ENCODE results near the gene NUDT16L1.

DNA sequence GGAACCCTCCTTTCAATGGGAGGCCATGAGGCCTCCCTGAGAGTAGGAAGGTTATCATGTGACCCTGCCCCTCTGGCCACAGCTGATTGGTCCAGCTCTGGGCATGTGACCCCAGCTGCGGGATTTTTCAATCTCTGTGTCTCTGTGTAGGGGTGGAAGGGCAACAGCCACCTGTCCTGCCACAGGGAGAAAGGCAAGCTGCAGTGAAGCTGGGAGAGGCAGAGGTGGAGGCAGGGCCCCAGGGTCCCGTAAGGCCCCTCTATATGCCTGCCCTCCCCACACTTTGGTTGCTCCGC is 51.9 kb downstream of the NUDT16L1 start:
- TF ChIP-seq GABPA (tag; conservative IDR thresholded peaks at IDR 0.05; ENCODE audit: low read depth), result no peak
- TF ChIP-seq RBFOX2 (IDR thresholded peaks at IDR 0.05; ENCODE audit: low read depth, low read length), result no peak
- no peak for TF ChIP-seq EP300 (IDR thresholded peaks at IDR 0.05; ENCODE audit: low read length)
- TF ChIP-seq, protein P1, sequence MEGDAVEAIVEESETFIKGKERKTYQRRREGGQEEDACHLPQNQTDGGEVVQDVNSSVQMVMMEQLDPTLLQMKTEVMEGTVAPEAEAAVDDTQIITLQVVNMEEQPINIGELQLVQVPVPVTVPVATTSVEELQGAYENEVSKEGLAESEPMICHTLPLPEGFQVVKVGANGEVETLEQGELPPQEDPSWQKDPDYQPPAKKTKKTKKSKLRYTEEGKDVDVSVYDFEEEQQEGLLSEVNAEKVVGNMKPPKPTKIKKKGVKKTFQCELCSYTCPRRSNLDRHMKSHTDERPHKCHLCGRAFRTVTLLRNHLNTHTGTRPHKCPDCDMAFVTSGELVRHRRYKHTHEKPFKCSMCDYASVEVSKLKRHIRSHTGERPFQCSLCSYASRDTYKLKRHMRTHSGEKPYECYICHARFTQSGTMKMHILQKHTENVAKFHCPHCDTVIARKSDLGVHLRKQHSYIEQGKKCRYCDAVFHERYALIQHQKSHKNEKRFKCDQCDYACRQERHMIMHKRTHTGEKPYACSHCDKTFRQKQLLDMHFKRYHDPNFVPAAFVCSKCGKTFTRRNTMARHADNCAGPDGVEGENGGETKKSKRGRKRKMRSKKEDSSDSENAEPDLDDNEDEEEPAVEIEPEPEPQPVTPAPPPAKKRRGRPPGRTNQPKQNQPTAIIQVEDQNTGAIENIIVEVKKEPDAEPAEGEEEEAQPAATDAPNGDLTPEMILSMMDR (IDR thresholded peaks at IDR 0.05 in 2 of 3, conservative IDR thresholded peaks at IDR 0.05 in 1 of 3; ENCODE audit: insufficient read depth in 2 of 3, low read depth in 1 of 3, low read length in 3 of 3), result no peak
- no peak for TF ChIP-seq HOXB6 (CRISPR knock-in tag; IDR thresholded peaks at IDR 0.05; ENCODE audit: borderline replicate concordance)
- TF ChIP-seq, protein P2, sequence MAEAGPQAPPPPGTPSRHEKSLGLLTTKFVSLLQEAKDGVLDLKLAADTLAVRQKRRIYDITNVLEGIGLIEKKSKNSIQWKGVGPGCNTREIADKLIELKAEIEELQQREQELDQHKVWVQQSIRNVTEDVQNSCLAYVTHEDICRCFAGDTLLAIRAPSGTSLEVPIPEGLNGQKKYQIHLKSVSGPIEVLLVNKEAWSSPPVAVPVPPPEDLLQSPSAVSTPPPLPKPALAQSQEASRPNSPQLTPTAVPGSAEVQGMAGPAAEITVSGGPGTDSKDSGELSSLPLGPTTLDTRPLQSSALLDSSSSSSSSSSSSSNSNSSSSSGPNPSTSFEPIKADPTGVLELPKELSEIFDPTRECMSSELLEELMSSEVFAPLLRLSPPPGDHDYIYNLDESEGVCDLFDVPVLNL (CRISPR knock-in tag; IDR thresholded peaks at IDR 0.05; ENCODE audit: low read depth), result no peak
- TF ChIP-seq, protein P3, sequence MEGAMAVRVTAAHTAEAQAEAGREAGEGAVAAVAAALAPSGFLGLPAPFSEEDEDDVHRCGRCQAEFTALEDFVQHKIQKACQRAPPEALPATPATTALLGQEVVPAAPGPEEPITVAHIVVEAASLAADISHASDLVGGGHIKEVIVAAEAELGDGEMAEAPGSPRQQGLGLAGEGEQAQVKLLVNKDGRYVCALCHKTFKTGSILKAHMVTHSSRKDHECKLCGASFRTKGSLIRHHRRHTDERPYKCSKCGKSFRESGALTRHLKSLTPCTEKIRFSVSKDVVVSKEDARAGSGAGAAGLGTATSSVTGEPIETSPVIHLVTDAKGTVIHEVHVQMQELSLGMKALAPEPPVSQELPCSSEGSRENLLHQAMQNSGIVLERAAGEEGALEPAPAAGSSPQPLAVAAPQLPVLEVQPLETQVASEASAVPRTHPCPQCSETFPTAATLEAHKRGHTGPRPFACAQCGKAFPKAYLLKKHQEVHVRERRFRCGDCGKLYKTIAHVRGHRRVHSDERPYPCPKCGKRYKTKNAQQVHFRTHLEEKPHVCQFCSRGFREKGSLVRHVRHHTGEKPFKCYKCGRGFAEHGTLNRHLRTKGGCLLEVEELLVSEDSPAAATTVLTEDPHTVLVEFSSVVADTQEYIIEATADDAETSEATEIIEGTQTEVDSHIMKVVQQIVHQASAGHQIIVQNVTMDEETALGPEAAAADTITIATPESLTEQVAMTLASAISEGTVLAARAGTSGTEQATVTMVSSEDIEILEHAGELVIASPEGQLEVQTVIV (CRISPR knock-in tag; IDR thresholded peaks at IDR 0.05; ENCODE audit: borderline replicate concordance), result no peak
- TF ChIP-seq MXI1 (IDR thresholded peaks at IDR 0.05; ENCODE audit: low read depth, low read length), result no peak
- TF ChIP-seq PTTG1 (tag; IDR thresholded peaks at IDR 0.05; ENCODE audit: low read depth), result no peak
- no peak for TF ChIP-seq ZNF3 (CRISPR knock-in tag; IDR thresholded peaks at IDR 0.05)
- TF ChIP-seq, protein P4, sequence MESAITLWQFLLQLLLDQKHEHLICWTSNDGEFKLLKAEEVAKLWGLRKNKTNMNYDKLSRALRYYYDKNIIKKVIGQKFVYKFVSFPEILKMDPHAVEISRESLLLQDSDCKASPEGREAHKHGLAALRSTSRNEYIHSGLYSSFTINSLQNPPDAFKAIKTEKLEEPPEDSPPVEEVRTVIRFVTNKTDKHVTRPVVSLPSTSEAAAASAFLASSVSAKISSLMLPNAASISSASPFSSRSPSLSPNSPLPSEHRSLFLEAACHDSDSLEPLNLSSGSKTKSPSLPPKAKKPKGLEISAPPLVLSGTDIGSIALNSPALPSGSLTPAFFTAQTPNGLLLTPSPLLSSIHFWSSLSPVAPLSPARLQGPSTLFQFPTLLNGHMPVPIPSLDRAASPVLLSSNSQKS (CRISPR knock-in tag; IDR thresholded peaks at IDR 0.05), result no peak
